ENCODE data around the gene NTN1. TPM values are rescaled to one million over a fixed set of nuclear protein-coding genes. Genes with fewer than 3 reads are reported as not detected.

The NTN1 gene
- total RNA-seq, 4 donors from 2014 or later = 9.8 to 33.6 (median 17.6) TPM

- H3K9me3 ChIP-seq = no peaks in the 10 kb centered on the region
- intact Hi-C loops (cut with DNase I) = no loop called here
- WGBS, 2 donors = 87 to 90% methylated on average over 7 of the region's 7 CpGs
Measured at GRCh38 chr17:9110501-9110900, 89.2 kb downstream of the NTN1 start.

DNA sequence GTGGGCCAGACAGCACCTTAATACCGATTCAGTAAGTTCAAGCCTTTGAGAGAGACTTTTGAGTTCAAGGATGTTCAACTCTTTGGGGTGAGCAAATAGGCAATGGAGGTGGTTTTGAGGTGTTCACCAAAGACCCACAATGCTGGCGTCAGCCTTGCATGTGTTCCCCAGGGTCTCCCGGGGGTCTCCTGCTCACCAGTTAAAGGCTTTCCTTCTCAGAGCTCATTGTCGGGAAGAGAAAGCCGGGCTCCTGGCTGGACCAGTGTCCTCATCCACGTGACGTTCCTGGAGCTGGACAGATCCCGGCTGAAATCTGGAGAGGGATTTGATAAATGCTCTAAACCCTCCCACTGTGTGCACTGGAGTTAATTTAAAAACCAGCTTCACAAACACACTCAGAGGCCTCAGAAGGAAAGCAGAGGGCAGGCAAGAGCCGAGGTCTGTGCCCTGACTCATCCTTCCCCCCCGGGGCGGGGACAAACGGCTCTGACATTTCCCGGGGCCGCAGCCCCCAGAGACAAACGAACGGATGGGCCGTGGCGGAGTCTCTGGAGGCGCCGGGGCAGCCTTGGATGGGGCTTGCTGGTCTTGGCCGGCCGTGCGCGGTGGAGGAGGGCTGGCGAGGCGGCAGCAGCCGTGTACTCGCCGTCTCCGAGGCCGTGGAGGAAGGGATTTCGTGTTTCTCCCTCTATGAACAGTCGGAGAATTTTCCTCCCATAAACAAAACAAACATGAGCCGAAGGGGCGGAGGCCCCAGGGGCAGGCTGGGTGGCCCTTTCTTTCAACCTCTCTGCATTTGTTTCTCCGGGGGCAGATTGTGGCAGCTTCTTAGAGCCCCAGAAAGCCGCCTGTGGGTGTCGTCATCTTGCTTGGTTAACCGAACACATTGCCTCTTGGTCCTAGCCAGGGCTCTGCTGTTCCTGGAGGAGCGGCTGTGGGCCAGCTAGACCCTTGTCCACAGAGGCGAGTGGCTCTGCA lies 94.2 kb downstream of the NTN1 start:
- TF ChIP-seq, protein P1, sequence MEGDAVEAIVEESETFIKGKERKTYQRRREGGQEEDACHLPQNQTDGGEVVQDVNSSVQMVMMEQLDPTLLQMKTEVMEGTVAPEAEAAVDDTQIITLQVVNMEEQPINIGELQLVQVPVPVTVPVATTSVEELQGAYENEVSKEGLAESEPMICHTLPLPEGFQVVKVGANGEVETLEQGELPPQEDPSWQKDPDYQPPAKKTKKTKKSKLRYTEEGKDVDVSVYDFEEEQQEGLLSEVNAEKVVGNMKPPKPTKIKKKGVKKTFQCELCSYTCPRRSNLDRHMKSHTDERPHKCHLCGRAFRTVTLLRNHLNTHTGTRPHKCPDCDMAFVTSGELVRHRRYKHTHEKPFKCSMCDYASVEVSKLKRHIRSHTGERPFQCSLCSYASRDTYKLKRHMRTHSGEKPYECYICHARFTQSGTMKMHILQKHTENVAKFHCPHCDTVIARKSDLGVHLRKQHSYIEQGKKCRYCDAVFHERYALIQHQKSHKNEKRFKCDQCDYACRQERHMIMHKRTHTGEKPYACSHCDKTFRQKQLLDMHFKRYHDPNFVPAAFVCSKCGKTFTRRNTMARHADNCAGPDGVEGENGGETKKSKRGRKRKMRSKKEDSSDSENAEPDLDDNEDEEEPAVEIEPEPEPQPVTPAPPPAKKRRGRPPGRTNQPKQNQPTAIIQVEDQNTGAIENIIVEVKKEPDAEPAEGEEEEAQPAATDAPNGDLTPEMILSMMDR (IDR thresholded peaks at IDR 0.05) = peak in 5 of 6 experiments; percentile 33 to 61 (median 51)
- no peak for TF ChIP-seq POLR2A (IDR thresholded peaks at IDR 0.05)
- Histone ChIP-seq H3K27ac (peak overlapping the region; percentile 73 to 90 (median 85)), H3K4me3 (peak overlapping the region; percentile 35 to 66 (median 54)), H3K9me3 (peaks cover 0 to 4% (median 0%) of the 10 kb centered on the region in 3 donors), H3K27me3 (no peaks in the 10 kb centered on the region), H3K36me3 (no peaks in the 10 kb centered on the region), H3K4me1 (peaks cover 10 to 22% (median 21%) of the 10 kb centered on the region in 3 donors)
- intact Hi-C loops (cut with DNase I) = no loop called here
- DNase-seq = no peak
- 18 to 22% methylated on average over 12 to 15 of the region's 41 CpGs for WGBS, 2 donors

More at GRCh38 chr17:9110501-9110900, 89.2 kb downstream of the NTN1 start:
- H3K4me1 ChIP-seq = peaks cover 6 to 40% (median 13%) of the 10 kb centered on the region in 3 donors
- H3K27me3 ChIP-seq = no peaks in the 10 kb centered on the region
- no peak overlapping the region for H3K4me3 ChIP-seq
- TF ChIP-seq, protein P1 (IDR thresholded peaks at IDR 0.05) = no peak
- TF ChIP-seq POLR2A (IDR thresholded peaks at IDR 0.05) = no peak
- no peak for DNase-seq
- H3K36me3 ChIP-seq = no peaks in the 10 kb centered on the region
- H3K27ac ChIP-seq = no peak overlapping the region

DNA sequence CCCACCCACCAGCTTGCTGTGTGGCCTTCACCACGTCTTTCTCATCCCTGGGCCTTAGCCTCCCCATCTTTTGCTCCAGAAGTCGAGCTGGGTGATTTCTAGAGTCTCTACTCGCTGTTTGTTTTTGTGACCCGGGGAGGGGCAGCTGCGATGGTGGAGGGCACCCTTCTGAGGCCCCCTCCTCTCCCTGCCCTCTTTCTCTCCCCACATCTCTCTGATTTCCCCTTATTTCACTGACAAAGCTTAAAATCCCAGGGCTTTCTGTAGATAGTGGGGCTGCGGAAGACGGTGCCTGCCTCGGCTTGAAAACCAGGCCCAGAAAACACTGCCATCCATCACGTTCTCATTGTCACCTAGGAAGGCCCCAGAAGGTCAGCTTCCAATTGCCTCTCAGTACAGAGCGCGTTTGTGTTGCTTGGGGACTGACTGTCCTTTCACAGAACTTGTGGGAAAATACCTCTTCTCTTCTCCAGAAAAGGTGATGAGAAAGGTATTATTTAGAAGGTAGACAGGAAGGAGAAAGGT lies 95.1 kb downstream of the NTN1 start:
- Histone ChIP-seq H3K4me1 (peaks cover 10 to 22% (median 21%) of the 10 kb centered on the region in 3 donors), H3K4me3 (peak overlapping the region in 2 of 4 donors; percentile 54 to 66)
- TF ChIP-seq POLR2A (IDR thresholded peaks at IDR 0.05) = no peak
- TF ChIP-seq, protein P1 (IDR thresholded peaks at IDR 0.05) = no peak

GRCh38 chr17:9116861-9117568 lies 95.7 kb downstream of the NTN1 start:
- peaks cover 0 to 4% (median 0%) of the 10 kb centered on the region in 3 donors for H3K9me3 ChIP-seq
- no peak overlapping the region for H3K4me3 ChIP-seq
- TF ChIP-seq POLR2A (IDR thresholded peaks at IDR 0.05) = no peak
- TF ChIP-seq, protein P1 (IDR thresholded peaks at IDR 0.05) = no peak
- H3K36me3 ChIP-seq = no peaks in the 10 kb centered on the region
- peak overlapping the region in 3 of 4 donors; percentile 81 to 90 (median 89) for H3K27ac ChIP-seq
- DNase-seq = no peak
- intact Hi-C loops (cut with DNase I) = no loop called here
- no peaks in the 10 kb centered on the region for H3K27me3 ChIP-seq
- WGBS, 2 donors = 79 to 87% methylated on average over 19 of the region's 19 CpGs
- H3K4me1 ChIP-seq = peaks cover 10 to 22% (median 21%) of the 10 kb centered on the region in 3 donors

More for the DNA sequence above, 95.1 kb downstream of the NTN1 start:
- no peaks in the 10 kb centered on the region for H3K27me3 ChIP-seq
- H3K9me3 ChIP-seq = peaks cover 0 to 4% (median 0%) of the 10 kb centered on the region in 3 donors
- intact Hi-C loops (cut with DNase I) = no loop called here
- H3K36me3 ChIP-seq = no peaks in the 10 kb centered on the region
- peak overlapping the region; percentile 73 to 90 (median 85) for H3K27ac ChIP-seq
- WGBS, 2 donors = 67 to 69% methylated on average over 11 of the region's 11 CpGs
- DNase-seq = no peak
